GM12872 (cell line): ENCODE results near the gene SLC6A3.

Experiments
- TF ChIP-seq, protein P1 (sequence below): IDR thresholded peaks from 3 replicates; pipeline ENCODE4 v1.5.1; 2011; ENCODE audit warnings: low read depth, mild to moderate bottlenecking, low read length, moderate library complexity; ENCODE audit not compliant: insufficient read depth

The SLC6A3 gene

DNA sequence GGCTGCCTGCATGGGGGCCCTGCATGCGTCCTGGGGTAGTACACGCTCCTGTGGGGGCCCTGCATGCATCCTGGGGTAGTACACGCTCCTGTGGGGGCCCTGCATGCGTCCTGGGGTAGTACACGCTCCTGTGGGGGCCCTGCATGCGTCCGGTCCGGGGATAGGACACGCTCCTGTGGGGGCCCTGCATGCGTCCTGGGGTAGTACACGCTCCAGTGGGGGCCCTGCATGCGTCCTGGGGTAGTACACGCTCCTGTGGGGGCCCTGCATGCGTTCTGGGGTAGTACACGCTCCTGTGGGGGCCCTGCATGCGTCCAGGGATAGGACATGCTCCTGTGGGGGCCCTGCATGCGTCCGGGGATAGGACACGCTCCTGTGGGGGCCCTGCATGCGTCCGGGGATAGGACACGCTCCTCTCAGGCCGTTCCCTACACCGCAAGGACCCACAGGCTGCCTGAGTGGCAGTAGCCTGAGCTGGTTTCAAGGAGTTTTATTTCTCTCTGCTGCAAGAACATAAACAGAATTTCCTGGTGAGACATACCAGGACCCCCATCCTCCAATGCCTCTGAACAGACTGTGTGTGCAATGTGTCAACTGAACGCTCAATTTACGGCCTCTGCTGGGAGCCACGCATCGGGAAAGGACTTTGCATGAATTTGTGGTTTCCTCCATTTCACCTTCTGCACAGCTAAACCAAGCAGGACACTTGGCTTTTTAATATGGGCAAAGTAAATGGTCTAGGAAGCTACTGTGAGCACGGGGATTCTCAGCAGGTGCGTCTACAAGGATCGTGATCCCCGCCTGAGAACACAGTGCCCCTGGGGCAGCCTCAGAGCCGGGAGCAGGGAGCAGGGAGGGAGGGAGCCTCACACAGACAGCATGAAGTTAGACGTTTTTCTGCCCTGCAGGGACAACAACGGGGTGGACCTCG lies 51.4 kb downstream of the SLC6A3 start:
- TF ChIP-seq, protein P1, sequence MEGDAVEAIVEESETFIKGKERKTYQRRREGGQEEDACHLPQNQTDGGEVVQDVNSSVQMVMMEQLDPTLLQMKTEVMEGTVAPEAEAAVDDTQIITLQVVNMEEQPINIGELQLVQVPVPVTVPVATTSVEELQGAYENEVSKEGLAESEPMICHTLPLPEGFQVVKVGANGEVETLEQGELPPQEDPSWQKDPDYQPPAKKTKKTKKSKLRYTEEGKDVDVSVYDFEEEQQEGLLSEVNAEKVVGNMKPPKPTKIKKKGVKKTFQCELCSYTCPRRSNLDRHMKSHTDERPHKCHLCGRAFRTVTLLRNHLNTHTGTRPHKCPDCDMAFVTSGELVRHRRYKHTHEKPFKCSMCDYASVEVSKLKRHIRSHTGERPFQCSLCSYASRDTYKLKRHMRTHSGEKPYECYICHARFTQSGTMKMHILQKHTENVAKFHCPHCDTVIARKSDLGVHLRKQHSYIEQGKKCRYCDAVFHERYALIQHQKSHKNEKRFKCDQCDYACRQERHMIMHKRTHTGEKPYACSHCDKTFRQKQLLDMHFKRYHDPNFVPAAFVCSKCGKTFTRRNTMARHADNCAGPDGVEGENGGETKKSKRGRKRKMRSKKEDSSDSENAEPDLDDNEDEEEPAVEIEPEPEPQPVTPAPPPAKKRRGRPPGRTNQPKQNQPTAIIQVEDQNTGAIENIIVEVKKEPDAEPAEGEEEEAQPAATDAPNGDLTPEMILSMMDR, result no peak

DNA sequence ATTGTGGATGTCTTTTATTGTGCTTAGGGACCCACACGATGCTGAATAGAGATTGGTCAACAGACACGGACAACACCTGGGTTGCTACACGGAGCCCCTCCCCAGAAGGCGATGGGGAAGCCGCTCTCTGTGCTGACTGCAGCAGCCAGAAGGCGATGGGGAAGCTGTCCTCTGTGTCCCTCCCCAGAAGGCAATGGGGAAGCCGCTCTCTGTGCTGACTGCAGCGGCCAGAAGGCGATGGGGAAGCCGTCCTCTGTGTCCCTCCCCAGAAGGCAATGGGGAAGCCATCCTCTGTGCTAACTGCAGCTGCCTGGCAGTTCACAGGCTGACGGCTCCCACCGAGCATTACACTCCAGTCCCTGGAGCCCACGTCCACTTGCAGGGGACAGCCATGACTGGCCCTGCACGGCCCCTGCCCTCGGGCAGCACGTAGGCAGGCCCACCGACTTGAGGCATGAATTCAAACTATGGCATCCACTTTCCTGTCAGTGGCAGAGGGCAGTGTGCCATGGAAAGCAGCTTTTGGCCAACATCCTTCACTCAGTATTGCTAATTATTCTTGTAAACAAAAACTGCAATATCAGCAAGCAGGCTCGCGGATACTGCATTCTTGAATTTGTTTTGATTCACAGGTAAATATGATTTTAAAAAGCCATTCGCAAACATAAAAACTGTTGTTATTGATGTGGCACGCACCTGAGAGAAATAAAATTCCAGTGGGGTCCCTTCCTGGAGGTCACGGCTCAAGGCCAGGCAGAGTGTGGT lies 52.3 kb downstream of the SLC6A3 start:
- TF ChIP-seq, protein P1, result no peak

DNA sequence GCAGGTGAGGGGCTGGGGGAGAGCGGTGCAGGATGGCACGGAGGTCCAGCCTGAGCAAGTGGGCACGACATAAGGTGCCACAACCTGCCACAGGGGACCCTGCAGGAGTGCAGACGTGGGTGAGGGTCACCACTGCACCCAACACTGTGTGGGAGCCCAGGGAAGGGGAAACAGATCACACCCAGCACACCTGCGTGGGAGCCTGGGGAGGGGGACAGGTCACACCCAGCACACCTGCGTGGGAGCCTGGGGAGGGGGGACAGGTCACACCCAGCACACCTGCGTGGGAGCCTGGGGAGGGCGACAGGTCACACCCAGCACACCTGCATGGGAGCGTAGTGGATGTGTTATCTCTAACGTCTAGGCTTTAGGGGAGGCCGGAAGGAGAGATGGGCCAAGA lies 53.0 kb downstream of the SLC6A3 start:
- TF ChIP-seq, protein P1, result no peak

DNA sequence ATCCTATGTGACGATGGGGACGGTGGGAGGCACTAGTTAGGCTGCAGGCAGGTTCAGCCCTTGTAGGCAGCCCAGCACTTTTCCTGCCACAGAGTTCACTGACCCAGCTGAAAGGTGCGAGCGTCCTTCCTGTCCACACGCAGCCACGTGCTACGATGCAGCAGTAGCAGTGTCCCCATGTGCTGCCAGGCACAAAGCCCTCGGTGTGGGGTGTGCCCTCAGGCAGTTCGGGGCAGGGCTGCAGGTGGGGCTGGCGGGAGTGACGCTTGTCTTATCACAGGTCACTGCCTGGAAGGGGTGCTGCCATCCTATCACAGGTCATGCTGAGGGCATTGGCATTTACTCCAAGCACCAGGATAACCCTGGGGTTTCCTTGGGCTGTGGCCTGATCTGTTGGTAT lies 53.5 kb downstream of the SLC6A3 start:
- TF ChIP-seq, protein P1, result no peak

DNA sequence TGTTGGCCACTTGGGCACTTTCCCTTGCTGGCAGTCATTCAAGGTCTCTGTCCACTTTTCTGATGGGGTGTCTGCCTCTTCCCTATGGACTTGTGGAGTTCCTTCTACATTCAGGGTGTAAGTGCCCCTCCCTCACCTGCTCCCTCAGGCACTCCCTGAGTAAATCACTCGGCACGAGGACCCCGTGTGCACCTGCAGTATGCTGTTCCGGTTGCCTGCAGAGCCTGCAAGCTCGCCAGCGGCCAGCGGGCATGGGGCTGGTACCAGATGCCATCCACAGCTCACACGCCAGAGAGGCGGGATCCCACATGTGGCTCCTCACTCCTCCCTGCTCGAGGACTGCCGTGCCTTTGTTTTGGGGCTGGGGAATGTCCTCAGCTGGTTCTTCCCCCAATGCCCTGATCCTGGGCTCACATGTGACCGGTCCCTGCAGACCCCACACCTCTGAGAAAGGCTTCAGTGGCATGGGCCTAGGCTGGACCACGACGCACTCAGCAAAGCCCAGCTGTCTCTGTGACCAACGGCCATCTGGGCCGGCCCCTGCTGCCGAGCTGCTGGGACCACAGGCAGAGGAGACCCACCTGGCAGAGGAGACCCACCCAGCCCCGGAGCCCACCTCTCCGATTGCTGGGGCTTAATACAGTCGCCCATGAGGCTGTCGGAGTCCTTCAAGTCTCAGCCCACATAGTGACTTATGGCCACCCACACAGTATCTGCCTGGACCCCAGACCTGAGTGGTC lies 54.2 kb downstream of the SLC6A3 start:
- TF ChIP-seq, protein P1, result no peak

DNA sequence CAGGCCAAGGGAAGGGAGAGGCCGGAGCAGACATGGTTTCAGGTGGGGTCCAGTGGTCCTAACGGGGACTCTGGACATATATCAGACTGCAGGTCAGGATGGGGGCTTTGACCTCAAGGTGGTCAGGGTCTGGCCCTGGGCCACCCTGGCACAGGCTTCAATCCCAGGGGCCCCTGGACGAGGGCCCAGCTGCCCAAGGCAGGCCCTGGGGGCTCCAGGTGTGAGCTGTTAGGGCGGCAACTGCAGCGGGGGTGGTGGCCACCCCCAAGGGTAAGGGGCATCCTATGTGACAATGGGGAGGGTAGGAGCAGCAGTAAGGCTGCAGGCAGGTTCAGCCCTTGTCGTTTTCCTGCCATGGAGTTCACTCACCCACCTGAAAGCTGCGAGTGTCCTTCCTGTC lies 54.9 kb downstream of the SLC6A3 start:
- TF ChIP-seq, protein P1, result no peak
